Nephron (organoid): Measurements from ENCODE around the gene COPG2.

Source experiments
- H3K27ac Mint-ChIP-seq, 3 experiments: 2 replicates each; pipeline ENCODE4 v1.8.0; 2020; ENCODE audit warnings: mixed read lengths in 3 of 3, mild to moderate bottlenecking in 2 of 3, moderate library complexity in 1 of 3
- H3K27me3 Mint-ChIP-seq: 2 replicates; pipeline ENCODE4 v1.8.0; 2021; ENCODE audit warnings: low read depth, mild to moderate bottlenecking, moderate library complexity, mixed read lengths
- H3K36me3 Mint-ChIP-seq: 2 replicates; pipeline ENCODE4 v1.8.0; 2020; ENCODE audit warnings: low read depth, mixed read lengths
- H3K4me1 Mint-ChIP-seq: 2 replicates; pipeline ENCODE4 v1.8.0; 2020; ENCODE audit warnings: mixed read lengths
- H3K4me3 Mint-ChIP-seq, 3 experiments: 2 replicates each; pipeline ENCODE4 v1.8.0; 2020; ENCODE audit warnings: mild to moderate bottlenecking in 3 of 3, mixed read lengths in 3 of 3, moderate library complexity in 2 of 3
- H3K9me3 Mint-ChIP-seq: 2 replicates; pipeline ENCODE4 v1.8.0; 2020; ENCODE audit warnings: mixed read lengths
- TF ChIP-seq, protein P1 (sequence below), 3 experiments: fragments of 200-600 bp; sonication (generic); IDR thresholded peaks; one replicate each; pipeline ENCODE4 v1.5.0; 2021; ENCODE audit warnings: antibody characterized with exemption in 3 of 3; ENCODE audit not compliant: unreplicated experiment in 3 of 3

The COPG2 gene

GRCh38 chr7:130491841-130492522, 176.6 kb downstream of the COPG2 start, which contains the start of gene MEST:
MEST (plus strand) TSS chr7:130492085; CDS start chr7:130492314, 229 bp downstream.
- H3K4me1 Mint-ChIP-seq, result peaks cover 70% of the 10 kb centered on the region
- H3K4me3 Mint-ChIP-seq, result peak within 1 kb of the TSS; percentile 97 to 98 (median 97)
- TF ChIP-seq, protein P1, sequence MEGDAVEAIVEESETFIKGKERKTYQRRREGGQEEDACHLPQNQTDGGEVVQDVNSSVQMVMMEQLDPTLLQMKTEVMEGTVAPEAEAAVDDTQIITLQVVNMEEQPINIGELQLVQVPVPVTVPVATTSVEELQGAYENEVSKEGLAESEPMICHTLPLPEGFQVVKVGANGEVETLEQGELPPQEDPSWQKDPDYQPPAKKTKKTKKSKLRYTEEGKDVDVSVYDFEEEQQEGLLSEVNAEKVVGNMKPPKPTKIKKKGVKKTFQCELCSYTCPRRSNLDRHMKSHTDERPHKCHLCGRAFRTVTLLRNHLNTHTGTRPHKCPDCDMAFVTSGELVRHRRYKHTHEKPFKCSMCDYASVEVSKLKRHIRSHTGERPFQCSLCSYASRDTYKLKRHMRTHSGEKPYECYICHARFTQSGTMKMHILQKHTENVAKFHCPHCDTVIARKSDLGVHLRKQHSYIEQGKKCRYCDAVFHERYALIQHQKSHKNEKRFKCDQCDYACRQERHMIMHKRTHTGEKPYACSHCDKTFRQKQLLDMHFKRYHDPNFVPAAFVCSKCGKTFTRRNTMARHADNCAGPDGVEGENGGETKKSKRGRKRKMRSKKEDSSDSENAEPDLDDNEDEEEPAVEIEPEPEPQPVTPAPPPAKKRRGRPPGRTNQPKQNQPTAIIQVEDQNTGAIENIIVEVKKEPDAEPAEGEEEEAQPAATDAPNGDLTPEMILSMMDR (IDR thresholded peaks at IDR 0.05; ENCODE audit: unreplicated experiment in 3 of 3), result no peak
- H3K36me3 Mint-ChIP-seq, result peaks cover 43% of the 10 kb centered on the region
- peak within 1 kb of the TSS; percentile 98 to 100 (median 99) for H3K27ac Mint-ChIP-seq
- no peaks in the 10 kb centered on the region for H3K27me3 Mint-ChIP-seq
- H3K9me3 Mint-ChIP-seq, result peaks cover 3% of the 10 kb centered on the region

DNA sequence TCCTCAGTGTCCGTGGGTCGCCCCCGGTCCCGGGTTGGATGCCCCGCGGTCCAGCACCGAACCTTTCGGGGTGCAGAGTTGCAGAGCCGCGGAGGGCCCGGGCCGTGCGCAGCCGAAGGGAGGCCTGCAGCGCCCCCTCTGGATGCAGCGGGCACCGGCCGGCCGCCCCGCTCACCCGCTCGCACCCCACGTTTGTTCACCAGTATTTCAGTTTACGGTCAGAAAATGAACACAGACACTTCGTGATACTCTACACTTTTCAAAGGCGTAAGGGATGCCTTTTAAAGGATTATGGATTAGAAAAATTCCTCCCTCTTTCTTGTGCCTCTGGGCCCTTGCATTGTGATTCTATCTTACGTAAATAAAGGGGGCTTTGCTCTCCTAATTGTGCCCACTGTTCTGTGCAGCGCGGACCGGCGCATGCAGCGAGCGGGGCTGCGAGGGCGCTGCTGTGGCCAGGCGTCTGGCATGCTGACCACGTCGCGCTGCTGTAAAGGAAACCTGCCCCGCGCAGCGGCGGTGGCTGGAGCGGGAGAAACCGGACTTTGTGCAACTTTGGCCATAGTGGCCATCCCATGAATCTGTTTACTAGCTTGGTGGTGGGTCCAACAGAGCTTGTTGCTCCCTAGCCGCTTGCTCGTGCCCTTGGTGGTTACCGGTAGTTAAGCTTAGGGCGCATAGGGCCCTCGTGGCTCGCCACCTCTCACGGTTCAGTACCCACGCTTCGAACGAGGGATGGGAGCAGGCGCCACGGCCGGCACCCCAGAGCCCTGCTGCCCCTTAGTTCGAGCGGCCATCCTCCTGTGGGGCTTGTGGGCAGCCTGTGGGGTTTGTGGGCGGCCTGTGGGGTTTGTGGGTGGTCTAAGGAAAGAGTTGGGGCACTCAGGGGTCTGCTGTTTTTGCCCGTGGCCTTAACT, 177.4 kb downstream of the COPG2 start:
- Mint-ChIP-seq H3K9me3 (peaks cover 3% of the 10 kb centered on the region), H3K4me1 (peaks cover 67% of the 10 kb centered on the region), H3K36me3 (peaks cover 35% of the 10 kb centered on the region), H3K27ac (peak overlapping the region; percentile 98 to 100 (median 99)), H3K27me3 (no peaks in the 10 kb centered on the region), H3K4me3 (peak overlapping the region; percentile 85 to 92 (median 90))
- TF ChIP-seq, protein P1 (IDR thresholded peaks at IDR 0.05; ENCODE audit: unreplicated experiment in 3 of 3), result peak; percentile 69 to 75 (median 74)

DNA sequence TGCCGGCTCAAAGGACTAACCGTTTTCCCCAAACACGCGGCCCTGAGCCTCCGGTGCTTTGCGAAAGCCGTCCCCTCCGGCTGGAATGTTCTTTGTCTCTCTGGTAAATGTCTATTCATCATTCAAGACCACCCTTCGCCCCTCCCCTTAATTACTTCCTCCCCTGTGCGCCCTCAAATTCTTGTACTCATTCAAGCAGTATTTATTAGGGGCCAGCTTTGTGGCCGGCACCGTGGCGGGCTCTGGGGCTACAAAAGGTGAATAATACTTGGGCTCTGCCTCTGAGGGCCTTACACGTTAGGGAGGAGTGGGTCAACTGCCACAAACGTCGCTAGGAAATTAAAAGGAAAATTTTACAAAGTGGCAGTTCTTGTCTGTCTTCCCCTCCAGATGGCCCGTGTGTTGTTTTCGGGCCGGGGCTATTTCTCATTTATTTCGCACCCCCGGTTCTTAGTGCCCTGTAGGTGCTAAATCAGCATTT, 178.2 kb downstream of the COPG2 start:
- H3K36me3 Mint-ChIP-seq, result peaks cover 28% of the 10 kb centered on the region
- TF ChIP-seq, protein P1 (IDR thresholded peaks at IDR 0.05; ENCODE audit: unreplicated experiment in 3 of 3), result no peak
- peaks cover 3% of the 10 kb centered on the region for H3K9me3 Mint-ChIP-seq
- no peaks in the 10 kb centered on the region for H3K27me3 Mint-ChIP-seq
- H3K4me3 Mint-ChIP-seq, result peak overlapping the region; percentile 85 to 92 (median 90)
- peak overlapping the region; percentile 98 to 100 (median 99) for H3K27ac Mint-ChIP-seq
- H3K4me1 Mint-ChIP-seq, result peaks cover 65% of the 10 kb centered on the region

GRCh38 chr7:130489140-130489983, 179.2 kb downstream of the COPG2 start:
- Mint-ChIP-seq H3K4me1 (peaks cover 63% of the 10 kb centered on the region), H3K36me3 (peaks cover 21% of the 10 kb centered on the region), H3K9me3 (peaks cover 3% of the 10 kb centered on the region), H3K27me3 (no peaks in the 10 kb centered on the region), H3K4me3 (peak overlapping the region; percentile 28 to 75 (median 31)), H3K27ac (peak overlapping the region; percentile 98 to 100 (median 99))
- TF ChIP-seq, protein P1 (IDR thresholded peaks at IDR 0.05; ENCODE audit: unreplicated experiment in 3 of 3), result no peak

DNA sequence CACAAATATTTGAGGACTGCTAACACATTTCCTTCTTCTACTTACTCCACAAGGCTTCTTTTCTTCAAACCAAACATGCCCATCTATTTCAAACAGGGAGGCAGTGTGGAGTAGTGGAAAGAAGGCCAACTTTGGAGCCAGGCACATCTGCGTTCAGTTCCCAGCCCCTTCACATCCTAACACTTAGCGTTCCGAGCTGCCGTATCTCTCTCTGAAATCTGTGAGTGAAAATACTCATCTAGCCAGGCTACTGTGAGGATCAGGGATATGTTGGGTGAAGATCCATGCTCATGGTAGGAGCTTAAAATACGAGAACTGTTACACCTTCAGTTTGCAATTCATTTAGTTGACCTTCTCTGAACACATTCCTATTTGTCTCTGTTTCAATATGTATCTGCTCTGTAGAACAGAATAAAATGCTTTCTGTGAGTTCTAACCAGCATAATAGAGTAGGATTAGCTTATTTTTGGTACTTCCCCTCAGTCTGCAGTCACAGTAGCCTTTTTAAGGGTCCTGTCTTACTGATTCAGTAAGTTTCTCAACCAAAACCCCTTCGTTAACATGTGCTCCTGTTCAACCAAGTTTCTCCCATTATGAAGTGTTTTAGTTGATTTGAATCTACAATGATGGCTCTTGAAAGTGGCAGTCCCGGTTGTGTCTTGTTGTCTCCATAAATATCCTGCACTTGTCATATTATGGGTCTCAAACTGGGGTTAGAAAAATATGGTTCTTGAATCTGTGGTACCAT, 180.0 kb downstream of the COPG2 start:
- peaks cover 13% of the 10 kb centered on the region for H3K36me3 Mint-ChIP-seq
- peak overlapping the region; percentile 28 to 75 (median 31) for H3K4me3 Mint-ChIP-seq
- peaks cover 3% of the 10 kb centered on the region for H3K9me3 Mint-ChIP-seq
- TF ChIP-seq, protein P1 (IDR thresholded peaks at IDR 0.05; ENCODE audit: unreplicated experiment in 3 of 3), result no peak
- no peaks in the 10 kb centered on the region for H3K27me3 Mint-ChIP-seq
- H3K4me1 Mint-ChIP-seq, result peaks cover 63% of the 10 kb centered on the region
- peak overlapping the region; percentile 98 to 100 (median 99) for H3K27ac Mint-ChIP-seq
